AG04450 (cell line): ENCODE results near the gene HNRNPA0. TPM values are rescaled to one million over a fixed set of nuclear protein-coding genes. Genes with fewer than 3 reads are reported as not detected.
A peak's percentile ranks its signal among the peaks of the same experiment; 100 is the strongest.

Experiments used
- CTCF ChIA-PET: fragments of 300-600, 350-600 bp; formaldehyde crosslinking; extraction: SDS; loops from one replicate; lab custom pipeline; 2022; ENCODE audit warnings: antibody characterized with exemption, inconsistent platforms; lab: Charles Lee
- POLR2A ChIA-PET: fragments of 350-600 bp; formaldehyde crosslinking; extraction: SDS; loops from one replicate; lab custom pipeline; 2021; ENCODE audit warnings: antibody characterized with exemption, inconsistent platforms; lab: Yijun Ruan, JAX
- DNase-seq: peaks from one replicate; pipeline ENCODE4 v3.0.0-alpha.2; 2011; ENCODE audit warnings: low read depth, low spot score
- H3K27ac ChIP-seq: one replicate; pipeline ENCODE4 v1.5.1; 2012; ENCODE audit warnings: low read depth, low read length, control low read depth
- H3K27me3 ChIP-seq: one replicate; pipeline ENCODE4 v1.6.0; 2012; ENCODE audit warnings: low read length; ENCODE audit not compliant: control insufficient read depth, insufficient read depth
- H3K4me3 ChIP-seq: 2 replicates; pipeline ENCODE4 v1.5.1; 2011; ENCODE audit warnings: mild to moderate bottlenecking, low read depth, low read length, control low read depth
- H3K9me3 ChIP-seq: 2 replicates; pipeline ENCODE4 v1.5.1; 2012; ENCODE audit warnings: low read length; ENCODE audit not compliant: control insufficient read depth, insufficient read depth
- CTCF ChIP-seq: IDR thresholded peaks from 2 replicates; pipeline ENCODE4 v1.5.1; 2011; ENCODE audit warnings: low read depth, low read length, control low read depth, inconsistent platforms
- polyA plus RNA-seq: library from polyadenylated mRNA; depleted of rRNA; stranded (reverse); fragments of >200 nt; gene quantifications from 2 replicates; pipeline ENCODE4 v1.2.3, GENCODE V29; 2011

The HNRNPA0 gene
- polyA plus RNA-seq, 1 experiment = 13.5 TPM

DNA sequence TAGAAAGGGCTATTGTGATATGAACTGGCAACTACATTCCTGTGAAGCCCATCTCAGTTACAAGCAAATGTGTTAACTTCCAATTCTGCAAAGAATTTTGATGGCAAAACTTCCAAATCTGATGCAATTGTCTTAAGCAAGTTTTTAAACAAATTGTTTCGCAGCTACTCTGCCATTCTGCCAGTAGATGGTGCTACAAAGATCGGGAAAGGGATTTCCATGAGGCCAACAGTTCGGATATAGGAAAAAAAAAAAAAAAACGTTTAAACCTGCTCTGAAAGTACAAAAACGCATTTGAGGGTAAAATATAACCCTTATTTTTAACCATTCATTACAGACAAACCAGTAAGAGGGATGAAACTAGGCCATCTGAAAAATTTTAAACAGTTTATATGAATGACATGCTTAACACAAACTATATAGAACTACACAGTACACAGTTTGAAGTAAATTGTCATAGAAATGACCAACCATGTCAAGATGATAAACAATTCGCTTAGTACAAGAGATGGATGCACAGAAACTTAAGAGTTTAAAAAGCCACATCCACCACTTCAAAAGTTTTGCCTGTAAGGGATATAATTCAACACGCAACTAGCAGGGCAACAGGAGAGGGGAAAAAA lies 2.2 kb downstream of the HNRNPA0 start:
- Histone ChIP-seq H3K27ac (no peak overlapping the region), H3K4me3 (peak overlapping the region; percentile 94), H3K9me3 (peaks cover 4% of the 10 kb centered on the region; the same call in 1 of the 2 replicates), H3K27me3 (no peaks in the 10 kb centered on the region)
- CTCF ChIA-PET = interaction anchor here (0.6 to 18.3 kb wide), 22 partner anchors 9 to 690 kb away, joined by 3 to 454 read pairs (median 4); partner anchors contain the start of genes KDM3B and KLHL3
- DNase-seq = no peak
- POLR2A ChIA-PET = interaction anchor here (0.7 to 1.3 kb wide), 3 partner anchors 26 to 520 kb away, joined by 3 to 8 read pairs (median 5); no protein-coding TSS in a partner anchor
- TF ChIP-seq CTCF = peak; percentile 84

DNA sequence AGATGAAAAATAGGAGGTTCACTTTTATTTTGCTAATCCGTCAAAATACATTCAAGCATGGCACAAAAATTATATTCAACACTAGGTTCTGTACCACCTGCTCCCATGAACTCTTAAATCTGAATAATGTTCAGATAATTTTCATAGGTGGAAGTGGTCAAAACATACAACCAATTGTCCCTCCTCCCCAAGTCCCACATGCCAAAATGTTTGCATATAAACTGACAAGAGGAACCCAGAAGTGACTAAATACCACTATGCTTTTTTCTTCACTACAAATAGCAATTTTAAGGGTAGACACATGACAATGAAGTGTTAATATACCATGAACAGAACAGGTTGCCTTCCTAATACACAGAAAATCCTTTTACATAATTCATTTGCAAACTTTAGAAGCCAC lies 3.7 kb downstream of the HNRNPA0 start:
- POLR2A ChIA-PET = no interaction called here
- Histone ChIP-seq H3K27me3 (no peaks in the 10 kb centered on the region), H3K4me3 (no peak overlapping the region), H3K27ac (no peak overlapping the region), H3K9me3 (peaks cover 4% of the 10 kb centered on the region; the same call in 1 of the 2 replicates)
- no peak for DNase-seq
- TF ChIP-seq CTCF = no peak
- CTCF ChIA-PET = interaction anchor here (0.6 to 18.3 kb wide), 8 partner anchors 9 to 430 kb away, joined by 4 to 454 read pairs (median 10); no protein-coding TSS in a partner anchor

DNA sequence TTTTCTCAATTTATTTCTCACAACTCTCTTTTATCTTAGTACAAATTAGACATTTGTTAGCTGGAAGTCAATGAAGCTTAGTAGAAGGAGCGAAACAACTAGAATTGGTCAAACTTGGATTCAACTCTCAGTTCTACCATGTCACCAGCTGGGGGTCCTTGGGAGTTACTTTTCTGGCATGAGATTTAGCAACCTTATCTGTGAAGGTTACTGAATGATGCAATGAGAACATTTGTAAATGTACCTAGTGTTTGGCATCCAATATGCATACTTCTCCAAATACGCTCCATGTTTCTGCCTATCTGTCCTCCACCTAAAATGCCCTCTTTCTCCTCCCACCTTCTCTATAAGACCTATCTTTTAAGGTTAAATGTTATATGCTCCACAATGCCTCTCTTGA lies 6.3 kb downstream of the HNRNPA0 start:
- no peak overlapping the region for H3K27ac ChIP-seq
- no peak for TF ChIP-seq CTCF
- no peaks in the 10 kb centered on the region for H3K27me3 ChIP-seq
- H3K9me3 ChIP-seq = no peaks in the 10 kb centered on the region
- H3K4me3 ChIP-seq = no peak overlapping the region
- ChIA-PET POLR2A (no interaction called here), CTCF (interaction anchor here (1.6 to 18.3 kb wide), 3 partner anchors 89 to 427 kb away, joined by 4 to 454 read pairs (median 17); no protein-coding TSS in a partner anchor)
- no peak for DNase-seq

GRCh38 chr5:137743031-137743640 lies 11.0 kb downstream of the HNRNPA0 start:
- TF ChIP-seq CTCF = peak; percentile 75
- no peaks in the 10 kb centered on the region for H3K27me3 ChIP-seq
- peaks cover 4% of the 10 kb centered on the region for H3K9me3 ChIP-seq
- ChIA-PET POLR2A (no interaction called here), CTCF (interaction anchor here (0.6 to 18.3 kb wide), 48 partner anchors 8 to 487 kb away, joined by 3 to 454 read pairs (median 5); partner anchors contain the start of gene HNRNPA0)
- no peak for DNase-seq
- H3K27ac ChIP-seq = no peak overlapping the region
- H3K4me3 ChIP-seq = no peak overlapping the region
